ENCODE results near the gene GRM1.

The GRM1 gene

DNA sequence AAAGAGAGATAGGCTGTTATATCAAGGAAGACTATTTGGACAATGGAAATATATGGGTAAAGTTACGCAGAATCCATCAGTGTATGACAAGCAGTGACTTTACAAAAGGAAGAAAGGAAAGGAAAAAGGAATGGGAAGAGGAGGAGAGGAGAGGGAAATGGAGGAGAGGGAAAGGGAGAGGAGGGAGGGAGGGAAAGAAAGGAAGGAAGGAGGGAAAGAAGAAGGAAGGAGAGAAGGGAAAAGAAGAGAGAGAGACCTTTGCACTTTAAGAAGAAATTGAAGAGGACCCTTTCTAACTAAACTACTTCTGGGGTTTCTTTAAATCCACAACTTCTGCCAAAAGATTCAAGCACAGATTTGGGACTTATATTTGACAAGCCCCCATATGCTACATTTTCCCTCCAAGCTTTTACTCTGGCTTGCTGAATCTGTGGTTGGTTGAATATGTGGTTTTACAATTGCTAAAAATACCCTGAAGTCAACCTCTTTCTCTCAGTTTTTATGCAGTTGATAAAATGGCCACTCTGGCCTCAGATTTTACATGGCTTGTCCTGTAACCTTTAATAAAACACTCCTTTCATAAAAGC, 394.0 kb downstream of the GRM1 start:
- Histone ChIP-seq H2BK120ac (ENCODE audit: insufficient read depth, low read length, poor library complexity) (no peak overlapping the region), H3K4me1 (ENCODE audit: control insufficient read depth in 1 of 2, insufficient read depth in 2 of 2, low read length in 2 of 2) (no peaks in the 10 kb centered on the region), H2AK5ac (ENCODE audit: low read length) (no peak overlapping the region), H3K27ac (ENCODE audit: low read depth, low read length) (no peak overlapping the region), H3K4me2 (ENCODE audit: low read length) (no peak overlapping the region), H3K79me1 (ENCODE audit: low read length) (no peaks in the 10 kb centered on the region), H3K9me3 (ENCODE audit: insufficient read depth, low read depth, low read length) (no peaks in the 10 kb centered on the region), H3K4ac (ENCODE audit: low read depth, low read length) (no peak overlapping the region), H2BK12ac (ENCODE audit: low read length) (no peak overlapping the region), H3K9ac (ENCODE audit: low read length) (no peak overlapping the region), H3K23ac (ENCODE audit: low read length) (no peak overlapping the region), H4K91ac (ENCODE audit: low read depth, low read length) (no peak overlapping the region), H3K36me3 (ENCODE audit: control insufficient read depth in 1 of 2, insufficient read depth in 2 of 2, low read length in 2 of 2) (no peaks in the 10 kb centered on the region), H3K27me3 (ENCODE audit: insufficient read depth, low read length) (no peaks in the 10 kb centered on the region), H4K12ac (ENCODE audit: low read depth, low read length) (no peak overlapping the region), H4K8ac (ENCODE audit: low read depth, low read length) (no peak overlapping the region), H3K4me3 (ENCODE audit: low read depth, low read length) (no peak overlapping the region), H3K14ac (ENCODE audit: low read length) (no peak overlapping the region), H2BK5ac (ENCODE audit: low read depth, low read length, poor library complexity) (no peak overlapping the region), H3K79me2 (ENCODE audit: control insufficient read depth, insufficient read depth, low read length, poor library complexity) (no peaks in the 10 kb centered on the region), H3K18ac (ENCODE audit: low read length) (no peak overlapping the region), H2AFZ (ENCODE audit: insufficient read depth, low read length, poor library complexity) (no peak overlapping the region)
- no peak for DNase-seq
- WGBS (ENCODE audit: extremely low coverage, insufficient coverage, insufficient read length): no CpG with 5 or more reads among the region's 1 CpG

DNA sequence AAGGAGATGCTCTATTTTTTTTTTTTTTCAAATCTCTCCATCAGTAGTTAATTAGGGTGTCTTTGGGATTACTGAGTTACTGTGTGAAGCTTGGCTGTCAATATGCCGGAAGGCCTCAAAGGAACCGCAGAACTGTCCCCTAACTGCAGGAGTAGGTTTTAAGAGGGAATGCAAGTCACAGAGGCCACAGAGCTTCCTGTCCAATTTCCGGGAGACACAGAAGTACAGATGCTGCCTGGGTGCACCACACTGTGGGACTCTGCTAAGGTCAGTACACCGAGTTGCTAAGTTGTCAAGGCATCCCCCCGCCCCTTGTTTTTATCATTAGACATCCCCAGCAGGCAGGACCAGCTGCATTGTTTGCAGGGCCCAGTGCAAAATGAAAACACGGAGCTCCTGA, 394.6 kb downstream of the GRM1 start:
- H2AK5ac ChIP-seq (ENCODE audit: low read length): no peak overlapping the region
- H3K14ac ChIP-seq (ENCODE audit: low read length): no peak overlapping the region
- no peak overlapping the region for H3K4ac ChIP-seq (ENCODE audit: low read depth, low read length)
- no peak overlapping the region for H2BK12ac ChIP-seq (ENCODE audit: low read length)
- no peak overlapping the region for H3K23ac ChIP-seq (ENCODE audit: low read length)
- H3K79me1 ChIP-seq (ENCODE audit: low read length): no peaks in the 10 kb centered on the region
- DNase-seq: no peak
- H3K36me3 ChIP-seq (ENCODE audit: control insufficient read depth in 1 of 2, insufficient read depth in 2 of 2, low read length in 2 of 2): no peaks in the 10 kb centered on the region
- no peaks in the 10 kb centered on the region for H3K4me1 ChIP-seq (ENCODE audit: control insufficient read depth in 1 of 2, insufficient read depth in 2 of 2, low read length in 2 of 2)
- H3K27me3 ChIP-seq (ENCODE audit: insufficient read depth, low read length): no peaks in the 10 kb centered on the region
- no peak overlapping the region for H3K4me3 ChIP-seq (ENCODE audit: low read depth, low read length)
- H3K27ac ChIP-seq (ENCODE audit: low read depth, low read length): no peak overlapping the region
- no peak overlapping the region for H3K9ac ChIP-seq (ENCODE audit: low read length)
- H2AFZ ChIP-seq (ENCODE audit: insufficient read depth, low read length, poor library complexity): no peak overlapping the region
- no peak overlapping the region for H4K91ac ChIP-seq (ENCODE audit: low read depth, low read length)
- no peak overlapping the region for H2BK5ac ChIP-seq (ENCODE audit: low read depth, low read length, poor library complexity)
- no peak overlapping the region for H2BK120ac ChIP-seq (ENCODE audit: insufficient read depth, low read length, poor library complexity)
- H3K9me3 ChIP-seq (ENCODE audit: insufficient read depth, low read depth, low read length): no peaks in the 10 kb centered on the region
- H3K4me2 ChIP-seq (ENCODE audit: low read length): no peak overlapping the region
- no peak overlapping the region for H3K18ac ChIP-seq (ENCODE audit: low read length)
- H3K79me2 ChIP-seq (ENCODE audit: control insufficient read depth, insufficient read depth, low read length, poor library complexity): no peaks in the 10 kb centered on the region
- no CpG with 5 or more reads among the region's 6 CpGs for WGBS (ENCODE audit: extremely low coverage, insufficient coverage, insufficient read length)
- no peak overlapping the region for H4K8ac ChIP-seq (ENCODE audit: low read depth, low read length)
- H4K12ac ChIP-seq (ENCODE audit: low read depth, low read length): no peak overlapping the region

DNA sequence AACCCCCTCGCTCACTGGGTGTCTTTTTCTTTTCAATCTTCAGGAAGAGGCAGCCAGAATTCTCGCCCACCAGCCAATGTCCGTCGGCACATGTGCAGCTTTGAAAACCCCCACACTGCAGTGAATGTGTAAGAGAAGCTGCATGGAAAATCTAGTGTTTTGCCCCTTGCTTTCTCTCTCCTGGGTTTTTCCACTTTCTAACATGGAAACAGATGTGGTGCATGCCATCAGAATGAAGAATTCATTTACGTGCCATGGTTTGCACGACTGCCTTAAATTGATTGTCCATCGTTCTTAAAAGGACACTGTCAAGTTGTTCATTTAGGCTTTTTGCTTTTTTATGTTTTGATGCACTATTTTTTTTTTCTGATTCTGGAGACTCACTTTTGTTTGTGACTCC, 397.7 kb downstream of the GRM1 start:
- DNase-seq: no peak
- H3K79me2 ChIP-seq (ENCODE audit: control insufficient read depth, insufficient read depth, low read length, poor library complexity): no peaks in the 10 kb centered on the region
- no peak overlapping the region for H2AK5ac ChIP-seq (ENCODE audit: low read length)
- no peak overlapping the region for H2BK5ac ChIP-seq (ENCODE audit: low read depth, low read length, poor library complexity)
- WGBS (ENCODE audit: extremely low coverage, insufficient coverage, insufficient read length): no CpG with 5 or more reads among the region's 7 CpGs
- H3K4me3 ChIP-seq (ENCODE audit: low read depth, low read length): no peak overlapping the region
- H4K12ac ChIP-seq (ENCODE audit: low read depth, low read length): no peak overlapping the region
- no peak overlapping the region for H4K8ac ChIP-seq (ENCODE audit: low read depth, low read length)
- H3K4me1 ChIP-seq (ENCODE audit: control insufficient read depth in 1 of 2, insufficient read depth in 2 of 2, low read length in 2 of 2): no peaks in the 10 kb centered on the region
- H2BK120ac ChIP-seq (ENCODE audit: insufficient read depth, low read length, poor library complexity): no peak overlapping the region
- H4K91ac ChIP-seq (ENCODE audit: low read depth, low read length): no peak overlapping the region
- no peak overlapping the region for H3K9ac ChIP-seq (ENCODE audit: low read length)
- H2BK12ac ChIP-seq (ENCODE audit: low read length): no peak overlapping the region
- no peaks in the 10 kb centered on the region for H3K9me3 ChIP-seq (ENCODE audit: insufficient read depth, low read depth, low read length)
- H3K79me1 ChIP-seq (ENCODE audit: low read length): no peaks in the 10 kb centered on the region
- no peak overlapping the region for H3K4ac ChIP-seq (ENCODE audit: low read depth, low read length)
- H3K4me2 ChIP-seq (ENCODE audit: low read length): no peak overlapping the region
- H3K14ac ChIP-seq (ENCODE audit: low read length): no peak overlapping the region
- H2AFZ ChIP-seq (ENCODE audit: insufficient read depth, low read length, poor library complexity): no peak overlapping the region
- no peaks in the 10 kb centered on the region for H3K36me3 ChIP-seq (ENCODE audit: control insufficient read depth in 1 of 2, insufficient read depth in 2 of 2, low read length in 2 of 2)
- H3K23ac ChIP-seq (ENCODE audit: low read length): no peak overlapping the region
- H3K27ac ChIP-seq (ENCODE audit: low read depth, low read length): no peak overlapping the region
- H3K27me3 ChIP-seq (ENCODE audit: insufficient read depth, low read length): no peaks in the 10 kb centered on the region
- H3K18ac ChIP-seq (ENCODE audit: low read length): no peak overlapping the region

DNA sequence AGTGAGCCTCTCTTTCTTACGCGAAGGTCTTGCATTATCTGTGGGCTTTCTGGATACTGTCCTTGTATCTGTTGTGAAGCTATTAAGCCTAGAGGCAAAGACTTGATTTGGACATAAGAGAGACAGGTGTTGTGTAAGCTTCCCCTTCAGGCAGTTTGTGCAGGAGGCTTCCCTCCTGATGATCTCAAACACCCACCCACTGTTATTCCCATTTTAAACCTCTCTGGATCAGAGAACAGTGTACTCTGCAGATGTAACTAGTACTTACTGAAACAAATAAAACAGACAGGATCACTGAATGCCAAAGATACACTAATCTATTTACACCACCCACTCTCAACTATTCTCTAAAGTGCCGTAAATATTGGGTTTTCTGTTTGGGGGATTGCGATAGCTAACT, 401.0 kb downstream of the GRM1 start:
- Histone ChIP-seq H4K12ac (ENCODE audit: low read depth, low read length) (no peak overlapping the region), H3K4me2 (ENCODE audit: low read length) (no peak overlapping the region), H3K4ac (ENCODE audit: low read depth, low read length) (no peak overlapping the region), H2BK12ac (ENCODE audit: low read length) (no peak overlapping the region), H2AK5ac (ENCODE audit: low read length) (no peak overlapping the region), H3K79me2 (ENCODE audit: control insufficient read depth, insufficient read depth, low read length, poor library complexity) (no peaks in the 10 kb centered on the region), H3K14ac (ENCODE audit: low read length) (no peak overlapping the region), H2BK120ac (ENCODE audit: insufficient read depth, low read length, poor library complexity) (no peak overlapping the region), H3K79me1 (ENCODE audit: low read length) (no peaks in the 10 kb centered on the region), H2AFZ (ENCODE audit: insufficient read depth, low read length, poor library complexity) (no peak overlapping the region), H3K27ac (ENCODE audit: low read depth, low read length) (no peak overlapping the region), H2BK5ac (ENCODE audit: low read depth, low read length, poor library complexity) (no peak overlapping the region), H3K9ac (ENCODE audit: low read length) (no peak overlapping the region), H3K4me1 (ENCODE audit: control insufficient read depth in 1 of 2, insufficient read depth in 2 of 2, low read length in 2 of 2) (peaks cover 4 to 8% of the 10 kb centered on the region in 2 experiments), H3K27me3 (ENCODE audit: insufficient read depth, low read length) (peaks cover 8% of the 10 kb centered on the region), H3K9me3 (ENCODE audit: insufficient read depth, low read depth, low read length) (no peaks in the 10 kb centered on the region), H3K18ac (ENCODE audit: low read length) (no peak overlapping the region), H3K4me3 (ENCODE audit: low read depth, low read length) (no peak overlapping the region), H4K8ac (ENCODE audit: low read depth, low read length) (no peak overlapping the region), H3K36me3 (ENCODE audit: control insufficient read depth in 1 of 2, insufficient read depth in 2 of 2, low read length in 2 of 2) (no peaks in the 10 kb centered on the region), H4K91ac (ENCODE audit: low read depth, low read length) (no peak overlapping the region), H3K23ac (ENCODE audit: low read length) (no peak overlapping the region)
- peak in 1 of 2 donors; percentile 3 for DNase-seq
- no CpG with 5 or more reads among the region's 4 CpGs for WGBS (ENCODE audit: extremely low coverage, insufficient coverage, insufficient read length)
